H1 (cell line): Measurements from ENCODE around the gene CCDC28B. TPM values are rescaled to one million over a fixed set of nuclear protein-coding genes. Genes with fewer than 3 reads are reported as not detected.

ENCODE experiments used
- CHD7 ChIP-seq: fragments of 300-600 bp; sonication (generic); IDR thresholded peaks from 2 replicates; pipeline ENCODE4 v1.7.1; 2012; ENCODE audit warnings: low read length, moderate library complexity, mild to moderate bottlenecking, inconsistent platforms; ENCODE audit not compliant: insufficient replicate concordance
- FOSL1 ChIP-seq: IDR thresholded peaks from 2 replicates; pipeline ENCODE4 v1.6.1; 2011; ENCODE audit warnings: mild to moderate bottlenecking, low read depth, low read length, moderate library complexity; ENCODE audit not compliant: insufficient read depth
- KDM5A ChIP-seq: fragments of 200-600 bp; IDR thresholded peaks from 2 replicates; pipeline ENCODE4 v1.7.1; 2012; ENCODE audit warnings: mild to moderate bottlenecking, low read length, inconsistent platforms, mixed read lengths
- RBBP5 ChIP-seq: IDR thresholded peaks from 2 replicates; pipeline ENCODE4 v1.7.1; 2012; ENCODE audit warnings: low read depth, mild to moderate bottlenecking, inconsistent platforms, low read length, moderate library complexity, borderline replicate concordance
- SIN3A ChIP-seq, 2 experiments: IDR thresholded peaks in 1 of 2; conservative IDR thresholded peaks in 1 of 2; 2 replicates each; pipeline ENCODE4 v1.6.1; 2011 to 2012; ENCODE audit warnings: low read length in 2 of 2, improper control_type of control experiment in 1 of 2, low read depth in 1 of 2, mild to moderate bottlenecking in 1 of 2
- SIX5 ChIP-seq: IDR thresholded peaks from 2 replicates; pipeline ENCODE4 v1.6.1; 2011; ENCODE audit warnings: mild to moderate bottlenecking, low read depth, low read length
- TBP ChIP-seq: IDR thresholded peaks from 2 replicates; pipeline ENCODE4 v1.6.1; 2011; ENCODE audit warnings: low read depth, low read length, improper control_type of control experiment
- polyA plus RNA-seq, 7 experiments: library from polyadenylated mRNA; depleted of rRNA in 3 of 7; stranded (reverse) in 5 of 7; unstranded in 2 of 7; fragments of >200 nt in 5 of 7; fragments of 200-250 nt in 2 of 7; gene quantifications; 1 replicate in 5 of 7; 2 replicates in 1 of 7; 4 replicates in 1 of 7; pipeline versions ENCODE4 v1.2.1 to v1.2.3, GENCODE V29; 2011 to 2013; ENCODE audit warnings: missing spikeins in 2 of 7, mixed read lengths in 2 of 7
- total RNA-seq: library from RNA; stranded (reverse); fragmentation: NEBNext Ultra II Directional; extraction: Animal tissue kit (Norgen Biotek cat#: 25700); gene quantifications from 2 replicates; pipeline ENCODE4 v1.2.1, GENCODE V29; 2021

The CCDC28B gene
- total and polyA plus RNA-seq, 2 of the 8 experiments (the other 6 are each of a cell fraction or from before 2014, with no cell fraction given): 16.7 to 17.1 TPM

- TF ChIP-seq CHD7 (no peak), SIN3A (conservative IDR thresholded peaks at IDR 0.05 in 1 of 2, IDR thresholded peaks at IDR 0.05 in 1 of 2; ENCODE audit: low read depth in 1 of 2, low read length in 2 of 2) (no peak), KDM5A (no peak), RBBP5 (no peak), SIX5 (no peak), FOSL1 (no peak), TBP (no peak)
These were observed 42.0 kb downstream of the CCDC28B start (continued) for GRCh38 chr1:32242341-32242851.
